Spinal cord (tissue), 10 donors: Measurements from ENCODE around the gene JOSD2. TPM values are rescaled to one million over a fixed set of nuclear protein-coding genes. Genes with fewer than 3 reads are reported as not detected.
A peak's percentile ranks its signal among the peaks of the same experiment; 100 is the strongest.

Experiments used
- DNase-seq, 6 donors: peaks; one replicate each; pipeline versions ENCODE4 v3.0.0 to v3.0.0-alpha.2; 2013 to 2015; ENCODE audit warnings: low spot score in 6 of 6, low read depth in 4 of 6
- H3K27ac ChIP-seq: one replicate; pipeline ENCODE4 v1.5.1; 2013; ENCODE audit warnings: low read depth, low read length, control low read depth
- H3K27me3 ChIP-seq: one replicate; pipeline ENCODE4 v1.6.1; 2013; ENCODE audit warnings: low read length; ENCODE audit not compliant: control insufficient read depth, insufficient read depth
- H3K36me3 ChIP-seq: one replicate; pipeline ENCODE4 v1.6.1; 2013; ENCODE audit warnings: low read length; ENCODE audit not compliant: control insufficient read depth, insufficient read depth
- H3K4me1 ChIP-seq: one replicate; pipeline ENCODE4 v1.6.1; 2013; ENCODE audit warnings: low read length; ENCODE audit not compliant: control insufficient read depth, insufficient read depth
- H3K4me3 ChIP-seq: one replicate; pipeline ENCODE4 v1.5.1; 2013; ENCODE audit warnings: low read depth, low read length, control low read depth
- H3K9me3 ChIP-seq: one replicate; pipeline ENCODE4 v1.6.1; 2013; ENCODE audit warnings: low read length; ENCODE audit not compliant: control insufficient read depth, insufficient read depth
- WGBS: methylation state at CpG from one replicate; pipeline ENCODE4 v1.1.5; 2013; ENCODE audit warnings: missing lambda C conversion rate; ENCODE audit not compliant: insufficient coverage; 5-methylcytosine and 5-hydroxymethylcytosine counted together
- polyA plus RNA-seq, 2 donors: library from polyadenylated mRNA; unstranded; fragments of 120-200 nt; gene quantifications; one replicate each; pipeline ENCODE4 v1.2.1, GENCODE V29; 2013; ENCODE audit not compliant: insufficient read length in 2 of 2
- total RNA-seq, 2 donors: library from RNA; depleted of rRNA in 1 of 2; stranded (reverse); fragments of 120-200 nt in 1 of 2; fragments of >200 nt in 1 of 2; gene quantifications; one replicate each; pipeline versions ENCODE4 v1.2.3 to v1.2.4, GENCODE V29; 2013 to 2014
- donor health status: healthy.

JOSD2 gene
- total and polyA plus RNA-seq, 4 donors: 9.3 to 29.8 (median 23.8) TPM

DNA sequence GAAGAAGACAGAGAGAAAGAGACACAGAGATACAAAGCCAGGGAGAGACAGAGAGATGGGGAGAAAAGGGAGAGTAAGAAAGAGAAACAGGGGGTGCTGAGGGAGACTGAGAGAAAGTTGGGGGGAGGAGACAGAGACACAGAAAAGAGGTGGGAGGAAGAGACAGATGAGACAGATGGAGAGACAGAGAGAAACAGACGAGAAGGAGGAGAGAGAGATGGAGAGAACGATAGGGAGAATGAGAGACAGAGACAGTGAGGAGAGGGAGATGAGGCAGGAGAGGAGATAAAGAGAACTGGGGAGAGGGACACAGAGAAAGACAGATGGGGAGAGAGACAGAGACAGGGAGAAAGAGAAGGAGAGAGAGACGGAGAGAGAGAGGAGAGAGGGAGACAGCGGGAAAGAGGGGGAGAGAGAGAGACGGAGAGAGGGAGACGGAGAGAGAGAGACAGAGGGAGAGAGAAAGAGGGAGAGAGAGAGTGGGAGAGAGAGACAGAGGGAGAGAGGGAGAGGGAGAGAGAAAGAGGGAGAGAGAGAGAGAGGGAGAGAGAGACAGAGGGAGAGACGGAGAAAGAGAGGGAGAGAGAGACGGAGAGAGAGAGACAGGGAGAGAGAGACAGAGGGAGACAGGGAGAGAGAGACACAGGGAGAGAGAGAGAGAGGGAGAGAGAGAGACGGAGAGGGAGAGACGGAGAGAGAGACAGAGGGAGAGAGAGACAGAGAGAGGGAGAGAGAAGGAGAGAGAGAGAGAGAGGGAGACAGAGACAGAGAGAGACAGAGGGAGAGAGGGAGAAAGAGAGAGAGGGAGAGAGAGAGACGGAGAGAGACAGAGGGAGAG is 12.6 kb downstream of the JOSD2 start:
- peaks cover 35% of the 10 kb centered on the region for H3K4me1 ChIP-seq
- no peaks in the 10 kb centered on the region for H3K9me3 ChIP-seq
- no peak overlapping the region for H3K4me3 ChIP-seq
- WGBS: 70% methylated on average over 11 of the region's 11 CpGs
- H3K27ac ChIP-seq: no peak overlapping the region
- peaks cover 9% of the 10 kb centered on the region for H3K27me3 ChIP-seq
- DNase-seq: no peak
- H3K36me3 ChIP-seq: no peaks in the 10 kb centered on the region

DNA sequence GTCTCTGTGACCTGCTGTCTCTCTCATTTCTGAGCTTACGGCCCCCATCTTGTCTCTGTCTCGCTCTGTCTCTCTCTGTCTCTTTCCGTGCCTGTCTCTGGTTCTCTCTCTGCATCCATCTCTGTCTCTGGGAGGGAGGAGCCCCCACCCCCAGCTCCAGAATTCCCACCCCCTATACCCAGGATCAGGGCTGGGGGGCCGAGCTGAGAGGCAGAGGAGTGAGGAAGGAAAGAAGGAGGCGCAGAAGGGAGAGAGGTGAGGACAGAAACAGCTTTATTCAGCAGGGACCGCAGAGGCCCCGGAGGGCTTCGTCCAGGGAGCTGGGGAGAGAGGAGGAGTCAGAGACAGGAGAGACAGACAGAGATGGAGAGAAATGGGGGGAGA is 14.0 kb downstream of the JOSD2 start:
- WGBS: 46% methylated on average over 7 of the region's 8 CpGs
- DNase-seq: no peak

DNA sequence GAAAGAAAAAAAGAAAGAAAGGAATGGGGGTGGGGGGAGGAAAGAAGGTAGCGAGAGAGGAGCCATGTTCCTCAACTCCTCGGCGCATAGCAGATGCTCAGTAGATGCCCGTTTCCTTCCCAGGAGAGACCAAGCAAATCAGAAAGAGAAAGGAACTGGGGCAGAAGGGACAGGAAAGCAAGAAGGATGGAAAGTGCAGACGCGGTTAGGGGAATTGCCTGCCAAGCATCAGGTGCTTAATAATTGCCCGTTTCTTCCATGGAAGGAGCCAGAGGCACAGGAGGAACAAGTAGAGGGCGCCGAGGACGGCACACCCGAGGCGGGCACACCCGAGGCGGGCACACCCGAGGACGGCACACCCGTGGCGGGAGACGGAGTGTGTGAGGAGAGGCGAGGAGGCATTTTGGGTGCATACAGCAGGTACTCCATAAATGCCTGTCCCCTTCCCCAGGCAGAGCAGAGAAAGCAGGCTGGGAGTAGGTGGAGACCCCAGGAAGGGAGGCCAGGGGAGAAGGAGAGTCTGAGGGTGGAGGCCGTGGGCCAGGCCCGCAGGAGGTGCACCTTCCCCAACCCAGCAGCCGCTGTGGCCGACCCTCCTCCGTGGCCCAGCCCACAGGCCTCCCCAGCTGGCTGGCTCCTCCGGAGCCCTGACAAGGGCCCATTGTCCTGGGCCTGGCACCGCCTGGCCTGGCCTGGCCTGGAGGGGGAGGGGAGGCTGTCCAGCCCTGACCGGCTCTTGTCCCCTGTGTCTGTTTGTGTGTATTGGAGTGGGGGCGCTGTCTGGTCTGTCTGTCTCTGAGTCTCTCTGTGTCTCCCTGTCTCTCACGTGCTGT is 14.6 kb downstream of the JOSD2 start:
- Histone ChIP-seq H3K9me3 (no peaks in the 10 kb centered on the region), H3K36me3 (no peaks in the 10 kb centered on the region), H3K27ac (peak overlapping the region; percentile 67), H3K4me1 (peaks cover 40% of the 10 kb centered on the region), H3K4me3 (no peak overlapping the region), H3K27me3 (peaks cover 21% of the 10 kb centered on the region)
- peak in 4 of 6 donors; percentile 57 to 87 (median 66) for DNase-seq
- WGBS: 52% methylated on average over 17 of the region's 30 CpGs

More for the DNA sequence above, 14.0 kb downstream of the JOSD2 start:
- Histone ChIP-seq H3K4me3 (no peak overlapping the region), H3K36me3 (no peaks in the 10 kb centered on the region), H3K27ac (peak overlapping the region; percentile 67), H3K9me3 (no peaks in the 10 kb centered on the region), H3K27me3 (peaks cover 15% of the 10 kb centered on the region), H3K4me1 (peaks cover 42% of the 10 kb centered on the region)

DNA sequence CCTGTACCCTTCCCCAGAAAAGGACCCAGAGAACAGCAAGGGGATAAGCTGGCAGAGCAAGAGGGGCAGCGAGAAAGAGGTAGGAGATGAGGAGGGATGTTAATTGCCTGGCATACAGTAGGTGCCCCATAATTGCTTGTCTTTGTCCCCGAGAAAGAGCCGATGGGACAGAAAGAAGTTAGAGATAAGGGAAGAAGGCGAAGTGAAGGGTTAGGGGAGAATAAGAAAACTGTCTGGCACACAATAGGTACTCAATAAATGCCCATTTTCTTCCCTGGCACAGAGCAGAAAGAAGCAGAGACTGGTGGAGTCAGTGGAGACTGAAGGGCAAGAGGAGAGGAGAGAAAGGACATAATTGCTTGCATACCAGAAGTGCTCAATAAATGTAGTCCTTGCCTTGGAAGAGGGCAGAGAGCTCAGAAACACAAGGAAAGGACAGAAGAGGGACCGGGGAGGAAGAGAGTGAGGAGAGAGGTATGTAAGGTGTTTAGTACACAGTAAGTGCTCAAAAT is 15.9 kb downstream of the JOSD2 start:
- DNase-seq: no peak
- H3K36me3 ChIP-seq: no peaks in the 10 kb centered on the region
- H3K4me3 ChIP-seq: no peak overlapping the region
- peaks cover 40% of the 10 kb centered on the region for H3K4me1 ChIP-seq
- no peaks in the 10 kb centered on the region for H3K9me3 ChIP-seq
- peaks cover 21% of the 10 kb centered on the region for H3K27me3 ChIP-seq
- WGBS: 83% methylated on average over 1 of the region's 5 CpGs
- no peak overlapping the region for H3K27ac ChIP-seq

DNA sequence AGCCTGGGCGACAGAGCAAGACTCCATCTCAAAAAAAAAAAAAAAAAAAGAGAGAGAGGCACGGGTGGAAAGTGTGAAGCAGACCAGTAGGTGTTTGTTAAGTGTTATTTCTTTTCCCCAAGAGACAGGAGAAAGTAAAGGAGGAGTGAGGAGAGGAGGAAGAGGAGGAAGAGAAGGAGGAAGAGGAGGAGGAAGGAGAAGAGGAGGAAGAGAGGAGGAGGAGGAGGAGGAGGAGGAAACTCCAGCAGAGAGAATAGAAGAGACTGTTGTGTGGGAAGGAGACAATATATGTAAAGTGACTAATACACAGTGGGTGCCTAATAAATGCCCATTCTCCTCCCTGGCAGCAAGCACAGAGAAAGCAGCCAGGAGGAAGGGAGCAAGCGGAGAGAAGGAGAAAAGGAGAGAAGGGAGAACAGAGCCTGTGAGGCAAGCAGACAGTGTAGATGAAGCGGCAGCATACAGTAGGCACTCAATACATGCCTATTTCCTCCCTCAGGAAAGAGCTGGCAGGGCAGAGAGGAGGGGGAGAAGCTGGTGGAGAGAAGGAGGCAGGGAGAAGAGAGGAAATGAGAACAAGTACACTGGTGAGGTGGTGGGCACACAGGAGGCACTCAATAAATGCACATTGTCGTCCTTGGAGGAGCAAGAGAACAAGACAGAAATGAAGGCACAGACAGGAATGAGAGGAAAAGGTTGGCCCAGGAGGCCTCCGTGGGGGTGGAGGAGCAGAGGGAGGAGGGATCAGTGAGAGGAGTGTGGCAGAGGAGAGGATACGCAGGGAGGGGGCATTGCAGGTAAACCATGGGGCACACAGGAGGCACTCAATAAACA is 16.6 kb downstream of the JOSD2 start:
- 89% methylated on average over 2 of the region's 7 CpGs for WGBS
- no peak overlapping the region for H3K27ac ChIP-seq
- peaks cover 22% of the 10 kb centered on the region for H3K27me3 ChIP-seq

DNA sequence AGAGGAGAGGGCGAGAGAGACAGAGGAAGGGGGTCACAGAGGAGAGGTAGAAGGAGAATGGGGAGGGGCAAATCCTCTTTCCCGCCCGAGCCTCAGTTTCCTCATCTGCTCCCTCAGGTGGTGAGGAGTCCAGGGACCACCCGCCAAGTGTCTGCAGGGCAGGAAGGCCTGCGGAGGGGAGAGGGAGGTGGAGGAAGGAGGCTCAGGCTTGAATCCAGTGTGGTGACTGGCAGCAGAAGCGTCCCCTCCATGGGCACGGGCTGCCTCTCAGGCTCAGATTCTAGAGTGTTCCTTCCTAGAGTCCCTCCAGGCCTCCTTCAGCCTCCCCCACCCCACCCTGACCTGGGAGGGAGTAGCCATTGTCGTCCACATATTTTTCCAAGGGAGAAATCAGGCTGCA is 17.8 kb downstream of the JOSD2 start:
- H3K4me1 ChIP-seq: peaks cover 49% of the 10 kb centered on the region
- no peak for DNase-seq
- peaks cover 28% of the 10 kb centered on the region for H3K27me3 ChIP-seq
- H3K27ac ChIP-seq: no peak overlapping the region
- no peak overlapping the region for H3K4me3 ChIP-seq
- 66% methylated on average over 6 of the region's 8 CpGs for WGBS
- no peaks in the 10 kb centered on the region for H3K36me3 ChIP-seq
- H3K9me3 ChIP-seq: no peaks in the 10 kb centered on the region

More for the DNA sequence above, 16.6 kb downstream of the JOSD2 start:
- Histone ChIP-seq H3K9me3 (no peaks in the 10 kb centered on the region), H3K36me3 (no peaks in the 10 kb centered on the region), H3K4me1 (peaks cover 42% of the 10 kb centered on the region), H3K4me3 (no peak overlapping the region)
- no peak for DNase-seq

DNA sequence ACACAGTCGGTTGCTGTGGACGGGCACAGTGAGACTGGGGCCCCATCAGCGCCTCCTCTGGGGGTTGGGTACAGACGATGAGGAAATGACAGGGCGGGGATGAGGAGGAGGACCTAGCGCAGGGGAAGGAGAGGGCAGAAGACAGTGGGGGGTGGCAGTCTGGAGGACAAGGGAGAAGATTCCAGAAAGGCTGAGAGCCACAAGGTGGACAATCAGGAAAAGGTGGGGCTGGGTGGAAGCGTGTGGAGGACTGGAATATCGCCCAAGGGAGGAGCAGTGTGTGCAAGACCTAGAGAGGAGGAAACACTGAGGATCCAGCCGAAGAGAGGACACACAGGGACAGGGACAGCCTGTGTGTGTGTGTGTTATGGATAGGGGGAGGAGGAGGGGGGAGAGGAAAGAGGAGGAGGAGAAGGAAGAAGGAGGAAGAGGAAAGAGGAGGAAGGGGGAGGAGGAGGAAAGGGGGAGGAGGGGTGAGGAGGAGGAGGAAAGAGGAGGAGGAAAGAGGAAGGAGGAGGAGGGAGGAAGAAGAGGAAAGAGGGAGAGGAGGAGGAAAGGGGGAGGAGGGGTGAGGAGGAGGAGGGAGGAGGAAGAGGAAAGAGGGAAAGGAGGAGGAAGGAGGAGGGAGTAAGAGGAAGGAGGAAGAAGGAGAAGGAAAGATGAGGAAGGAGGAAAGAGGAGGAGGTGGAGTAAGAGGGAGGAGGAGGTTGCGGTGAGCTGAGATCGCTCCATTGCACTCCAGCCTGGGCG is 18.5 kb downstream of the JOSD2 start:
- no peak overlapping the region for H3K4me3 ChIP-seq
- DNase-seq: peak in 1 of 6 donors; percentile 21
- WGBS: 12% methylated on average over 9 of the region's 12 CpGs
- no peak overlapping the region for H3K27ac ChIP-seq
- H3K36me3 ChIP-seq: peaks cover 2% of the 10 kb centered on the region
- H3K27me3 ChIP-seq: peaks cover 29% of the 10 kb centered on the region
- H3K4me1 ChIP-seq: peaks cover 49% of the 10 kb centered on the region
- no peaks in the 10 kb centered on the region for H3K9me3 ChIP-seq

DNA sequence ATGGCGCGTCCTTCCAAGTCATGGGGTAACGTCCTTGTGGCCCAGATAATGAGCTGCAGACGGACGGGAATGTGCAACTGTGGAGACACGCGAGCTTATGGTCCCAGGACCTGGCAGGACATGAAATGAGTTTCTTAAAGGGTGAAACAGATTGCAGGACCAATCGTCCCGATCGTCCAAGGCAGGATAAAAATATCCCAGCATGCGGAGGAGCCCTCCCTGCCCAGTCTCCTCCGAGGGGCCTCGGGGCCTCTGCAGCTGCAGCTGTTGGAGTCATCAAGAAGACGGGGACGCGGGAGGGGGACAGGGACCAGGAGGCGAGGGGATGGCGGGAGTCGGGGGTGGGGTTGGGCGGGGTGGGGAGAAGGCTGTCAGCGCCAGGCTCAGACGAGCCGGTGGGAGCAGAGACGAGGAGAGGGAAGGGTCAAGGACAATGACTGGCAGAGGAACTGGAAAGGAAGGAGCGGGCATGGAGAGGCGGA is 20.0 kb downstream of the JOSD2 start:
- Histone ChIP-seq H3K4me1 (peaks cover 36% of the 10 kb centered on the region), H3K9me3 (peaks cover 5% of the 10 kb centered on the region), H3K36me3 (peaks cover 4% of the 10 kb centered on the region), H3K27me3 (peaks cover 34% of the 10 kb centered on the region), H3K27ac (no peak overlapping the region), H3K4me3 (no peak overlapping the region)
- WGBS: 14% methylated on average over 26 of the region's 26 CpGs
- peak in 1 of 6 donors; percentile 45 for DNase-seq
